ENCODE results near the gene NFAT5. TPM values are rescaled to one million over a fixed set of nuclear protein-coding genes. Genes with fewer than 3 reads are reported as not detected.

Gene NFAT5
- polyA plus RNA-seq, 3 donors = 2.4 to 6.9 (median 2.5) TPM

- Histone ChIP-seq H3K27me3 (ENCODE audit: control insufficient read depth in 2 of 2, insufficient read depth in 2 of 2, low read length in 2 of 2) (no peaks in the 10 kb centered on the region), H4K20me1 (ENCODE audit: insufficient read depth, low read length) (peaks cover 96% of the 10 kb centered on the region), H3K9me3 (replicated peaks in 1 of 2; ENCODE audit: control insufficient read depth in 1 of 2, insufficient read depth in 1 of 2, low read length in 2 of 2) (no peaks in the 10 kb centered on the region), H3K4me2 (replicated peaks; ENCODE audit: extremely low read depth, low read length, poor library complexity, severe bottlenecking) (no peak overlapping the region), H3K4me1 (ENCODE audit: control insufficient read depth in 1 of 2, insufficient read depth in 2 of 2, low read length in 2 of 2) (no peaks in the 10 kb centered on the region), H3K79me2 (ENCODE audit: insufficient read depth, low read length) (peaks cover 8% of the 10 kb centered on the region), H3K9ac (ENCODE audit: insufficient read depth, low read length, poor library complexity, severe bottlenecking) (no peak overlapping the region), H2AFZ (ENCODE audit: insufficient read depth, low read depth, low read length, poor library complexity, severe bottlenecking) (no peak overlapping the region), H3K4me3 (replicated peaks in 1 of 3; ENCODE audit: low read depth in 2 of 3, low read length in 3 of 3) (no peak overlapping the region), H3K36me3 (replicated peaks in 1 of 2; ENCODE audit: control insufficient read depth in 1 of 2, insufficient read depth in 2 of 2, low read length in 2 of 2) (no peaks in the 10 kb centered on the region), H3K27ac (ENCODE audit: low read depth in 1 of 2, low read length in 2 of 2) (no peak overlapping the region)
- Mint-ChIP-seq H3K9me3 (peaks cover 0 to 4% (median 2%) of the 10 kb centered on the region in 7 donors), H3K4me1 (peaks cover 7% of the 10 kb centered on the region), H3K27ac (no peak overlapping the region), H3K27me3 (ENCODE audit: low read depth in 3 of 3) (peaks cover 0 to 2% (median 0%) of the 10 kb centered on the region in 3 donors), H3K36me3 (peaks cover 12 to 15% of the 10 kb centered on the region in 2 donors), H3K4me3 (no peak overlapping the region)
- intact Hi-C loops (cut with micrococcal nuclease) = no loop called here
- DNase-seq = no peak
- no peak for TF ChIP-seq CTCF (IDR thresholded peaks at IDR 0.05)
These were observed 41.9 kb downstream of the NFAT5 start for GRCh38 chr16:69607674-69608073.

- Mint-ChIP-seq H3K4me1 (peaks cover 16% of the 10 kb centered on the region), H3K9me3 (peaks cover 0 to 3% (median 0%) of the 10 kb centered on the region in 7 donors), H3K27me3 (ENCODE audit: low read depth in 3 of 3) (no peaks in the 10 kb centered on the region), H3K36me3 (peaks cover 7 to 18% of the 10 kb centered on the region in 2 donors), H3K4me3 (no peak overlapping the region), H3K27ac (no peak overlapping the region)
- Histone ChIP-seq H3K27ac (ENCODE audit: low read depth in 1 of 2, low read length in 2 of 2) (no peak overlapping the region), H4K20me1 (ENCODE audit: insufficient read depth, low read length) (peaks cover 97% of the 10 kb centered on the region), H2AFZ (ENCODE audit: insufficient read depth, low read depth, low read length, poor library complexity, severe bottlenecking) (no peak overlapping the region), H3K4me2 (replicated peaks; ENCODE audit: extremely low read depth, low read length, poor library complexity, severe bottlenecking) (no peak overlapping the region), H3K79me2 (ENCODE audit: insufficient read depth, low read length) (no peaks in the 10 kb centered on the region), H3K9ac (ENCODE audit: insufficient read depth, low read length, poor library complexity, severe bottlenecking) (no peak overlapping the region), H3K36me3 (replicated peaks in 1 of 2; ENCODE audit: control insufficient read depth in 1 of 2, insufficient read depth in 2 of 2, low read length in 2 of 2) (no peaks in the 10 kb centered on the region), H3K4me1 (ENCODE audit: control insufficient read depth in 1 of 2, insufficient read depth in 2 of 2, low read length in 2 of 2) (peaks cover 2 to 6% of the 10 kb centered on the region in 2 donors), H3K9me3 (replicated peaks in 1 of 2; ENCODE audit: control insufficient read depth in 1 of 2, insufficient read depth in 1 of 2, low read length in 2 of 2) (no peaks in the 10 kb centered on the region), H3K27me3 (ENCODE audit: control insufficient read depth in 2 of 2, insufficient read depth in 2 of 2, low read length in 2 of 2) (no peaks in the 10 kb centered on the region), H3K4me3 (replicated peaks in 1 of 3; ENCODE audit: low read depth in 2 of 3, low read length in 3 of 3) (no peak overlapping the region)
- no peak for TF ChIP-seq CTCF (IDR thresholded peaks at IDR 0.05)
- no CpG with 5 or more reads among the region's 1 CpG for WGBS (ENCODE audit: insufficient coverage)
- intact Hi-C loops (cut with micrococcal nuclease) = no loop called here
- DNase-seq = no peak
These were observed 44.6 kb downstream of the NFAT5 start for GRCh38 chr16:69610356-69610755.

All from CD14-positive monocyte (primary cell).